CD4-positive, alpha-beta T cell (primary cell): ENCODE measurements around the gene ARHGAP18. TPM values are rescaled to one million over a fixed set of nuclear protein-coding genes. Genes with fewer than 3 reads are reported as not detected.

ENCODE experiments used
- ATAC-seq: fragments of 200-7000 bp; cut with Tn5 transposase; one replicate; pipeline ENCODE4 v1.10.0; 2022; ENCODE audit warnings: mild to moderate bottlenecking; ENCODE audit not compliant: poor library complexity
- CTCF ChIA-PET: fragments of 350-600 bp; sonication (Branson Sonifier 250); formaldehyde crosslinking; loops from one replicate; lab custom pipeline; 2021; ENCODE audit warnings: antibody characterized with exemption, inconsistent platforms; lab: Charles Lee
- POLR2A ChIA-PET: fragments of 350-600 bp; sonication (Branson Sonifier 250); formaldehyde crosslinking; loops from one replicate; lab custom pipeline; 2021; ENCODE audit warnings: antibody characterized with exemption, inconsistent platforms; lab: Charles Lee
- DNase-seq, 14 experiments: peaks; one replicate each; pipeline ENCODE4 v3.0.0-alpha.2; 2013 to 2020; ENCODE audit warnings: mixed read lengths in 2 of 14
- H3K27ac ChIP-seq, 2 donors: one replicate each; pipeline versions ENCODE4 v1.5.1 to v1.7.0; 2013; ENCODE audit warnings: low read length in 2 of 2, low read depth in 1 of 2, mild to moderate bottlenecking in 1 of 2
- H3K27me3 ChIP-seq, 2 experiments: 1 replicate in 1 of 2; 2 replicates in 1 of 2; pipeline versions ENCODE4 v1.6.1 to v1.7.0; 2013; ENCODE audit warnings: low read length in 2 of 2, control low read depth in 1 of 2, mild to moderate bottlenecking in 1 of 2, moderate library complexity in 1 of 2; ENCODE audit not compliant: insufficient read depth in 2 of 2, control insufficient read depth in 1 of 2
- H3K36me3 ChIP-seq: one replicate; pipeline ENCODE4 v1.6.1; 2013; ENCODE audit warnings: low read length, control low read depth; ENCODE audit not compliant: insufficient read depth
- H3K4me1 ChIP-seq: one replicate; pipeline ENCODE4 v1.6.1; 2013; ENCODE audit warnings: low read length, control low read depth; ENCODE audit not compliant: insufficient read depth
- H3K4me3 ChIP-seq: one replicate; pipeline ENCODE4 v1.5.1; 2013; ENCODE audit warnings: mild to moderate bottlenecking, low read length, moderate library complexity
- H3K9me3 ChIP-seq, 2 experiments: 1 replicate in 1 of 2; 2 replicates in 1 of 2; pipeline versions ENCODE4 v1.6.1 to v1.7.0; 2013; ENCODE audit warnings: low read length in 2 of 2, mild to moderate bottlenecking in 2 of 2, control low read depth in 1 of 2, moderate library complexity in 1 of 2; ENCODE audit not compliant: control insufficient read depth in 1 of 2, insufficient read depth in 1 of 2
- H3K27ac Mint-ChIP-seq: one replicate; pipeline ENCODE4 v1.8.0; 2020; ENCODE audit warnings: mixed read lengths
- H3K27me3 Mint-ChIP-seq: one replicate; pipeline ENCODE4 v1.8.0; 2021; ENCODE audit warnings: mixed read lengths
- H3K36me3 Mint-ChIP-seq: one replicate; pipeline ENCODE4 v1.8.0; 2021; ENCODE audit warnings: low read depth, mixed read lengths
- H3K4me1 Mint-ChIP-seq: one replicate; pipeline ENCODE4 v1.8.0; 2021; ENCODE audit warnings: low read depth, mixed read lengths
- H3K4me3 Mint-ChIP-seq: one replicate; pipeline ENCODE4 v1.8.0; 2020; ENCODE audit warnings: mild to moderate bottlenecking, mixed read lengths
- H3K9me3 Mint-ChIP-seq: one replicate; pipeline ENCODE4 v1.8.0; 2020; ENCODE audit warnings: mixed read lengths
- CTCF ChIP-seq: fragments of 200-600 bp; IDR thresholded peaks from one replicate; pipeline ENCODE4 v1.8.0; 2022; ENCODE audit warnings: antibody characterized with exemption, mild to moderate bottlenecking
- intact Hi-C, 2 experiments: fragments of 100-400 bp; cut with DNase I in 1 of 2; cut with micrococcal nuclease in 1 of 2; formaldehyde crosslinking; loops; one replicate each; pipeline versions ENCODE4 v1.15.1 to v1.9.0; 2023 to 2025; cut with DNase I, micrococcal nuclease
- total RNA-seq, 174 experiments: library from RNA in 2 of 174; stranded (reverse) in 2 of 174; gene quantifications; one replicate each; pipeline ENCODE4 v1.2.3 and lab custom pipeline; 2021 to 2026

Gene ARHGAP18
- total RNA-seq, 2 experiments from 2014 or later, result 0.71 to 1.3 TPM

GRCh38 chr6:129670634-129671033, 39.3 kb downstream of the ARHGAP18 start:
- POLR2A ChIA-PET, result interaction anchor here (1.4 kb wide), 1 partner anchor 9 kb away, joined by 4 read pairs; no protein-coding TSS in a partner anchor

GRCh38 chr6:129667621-129668020, 42.4 kb downstream of the ARHGAP18 start:
- Mint-ChIP-seq H3K4me1 (peaks cover 19% of the 10 kb centered on the region), H3K27me3 (no peaks in the 10 kb centered on the region), H3K9me3 (no peaks in the 10 kb centered on the region), H3K27ac (no peak overlapping the region), H3K4me3 (no peak overlapping the region), H3K36me3 (no peaks in the 10 kb centered on the region)
- no peak for DNase-seq
- Histone ChIP-seq H3K4me3 (no peak overlapping the region), H3K27ac (no peak overlapping the region), H3K9me3 (no peaks in the 10 kb centered on the region), H3K36me3 (no peaks in the 10 kb centered on the region), H3K4me1 (peaks cover 12% of the 10 kb centered on the region), H3K27me3 (no peaks in the 10 kb centered on the region)
- CTCF ChIA-PET, result interaction anchor here (0.7 kb wide), 1 partner anchor 63 kb away, joined by 3 read pairs; no protein-coding TSS in a partner anchor
- intact Hi-C loops, result no loop called here
- no peak for ATAC-seq
- POLR2A ChIA-PET, result no interaction called here
- TF ChIP-seq CTCF, result no peak

More at GRCh38 chr6:129670634-129671033, 39.3 kb downstream of the ARHGAP18 start:
- intact Hi-C loops, result loop anchor here in 1 of 2 experiments (1.0 to 5.0 kb wide), 3 partner anchors 42 to 352 kb away; partner anchors contain the start of gene ARHGAP18
- Mint-ChIP-seq H3K27ac (no peak overlapping the region), H3K9me3 (no peaks in the 10 kb centered on the region), H3K27me3 (no peaks in the 10 kb centered on the region), H3K36me3 (no peaks in the 10 kb centered on the region), H3K4me3 (no peak overlapping the region), H3K4me1 (peaks cover 32% of the 10 kb centered on the region)
- no peak for TF ChIP-seq CTCF
- DNase-seq (no peak), ATAC-seq (no peak)
- CTCF ChIA-PET, result interaction anchor here (2.8 kb wide), 1 partner anchor 60 kb away, joined by 23 read pairs; no protein-coding TSS in a partner anchor
- Histone ChIP-seq H3K27me3 (no peaks in the 10 kb centered on the region), H3K9me3 (no peaks in the 10 kb centered on the region), H3K4me1 (peaks cover 12% of the 10 kb centered on the region), H3K4me3 (no peak overlapping the region), H3K36me3 (no peaks in the 10 kb centered on the region), H3K27ac (no peak overlapping the region)

GRCh38 chr6:129667034-129667433, 42.9 kb downstream of the ARHGAP18 start:
- Mint-ChIP-seq H3K36me3 (no peaks in the 10 kb centered on the region), H3K27me3 (no peaks in the 10 kb centered on the region), H3K9me3 (no peaks in the 10 kb centered on the region), H3K4me1 (peaks cover 18% of the 10 kb centered on the region), H3K4me3 (no peak overlapping the region), H3K27ac (no peak overlapping the region)
- ChIA-PET CTCF (no interaction called here), POLR2A (no interaction called here)
- H3K36me3 ChIP-seq, result no peaks in the 10 kb centered on the region
- no peak overlapping the region for H3K27ac ChIP-seq
- ATAC-seq (no peak), DNase-seq (no peak)
- no peaks in the 10 kb centered on the region for H3K9me3 ChIP-seq
- H3K27me3 ChIP-seq, result no peaks in the 10 kb centered on the region
- no peak for TF ChIP-seq CTCF
- no peak overlapping the region for H3K4me3 ChIP-seq
- peaks cover 7% of the 10 kb centered on the region for H3K4me1 ChIP-seq
- intact Hi-C loops, result no loop called here
